Renal cortex interstitium (tissue), 15 donors: ENCODE data around the gene CASKIN1. TPM values are rescaled to one million over a fixed set of nuclear protein-coding genes. Genes with fewer than 3 reads are reported as not detected.
"Not testable (repeated sequence)": the region's sequence is repeated elsewhere in the genome, so short reads cannot be mapped to it uniquely, and the experiment has no call there.

Experiments used
- DNase-seq, 11 donors: peaks; one replicate each; pipeline ENCODE4 v3.0.0-alpha.2; 2013; ENCODE audit warnings: low read depth in 9 of 11, low spot score in 4 of 11; ENCODE audit errors: extremely low read depth in 1 of 11
- long read RNA-seq, 16 experiments: transcript quantifications; one replicate each; lab custom pipeline, GENCODE V29; 2026
- polyA plus RNA-seq, 3 donors: library from polyadenylated mRNA; unstranded; fragments of 120-200 nt; gene quantifications; one replicate each; pipeline ENCODE4 v1.2.1, GENCODE V29; 2013; ENCODE audit not compliant: insufficient read length in 3 of 3

Gene CASKIN1
- 1 to 10 TPM in 2 of 3 donors, under 1 TPM in 1; 1.00 to 2.4 (median 1.9) TPM for polyA plus RNA-seq
- long read RNA-seq, donor 1 = 0 reads
- long read RNA-seq, donor 2 = 0 reads
- long read RNA-seq, donor 3, partial matches to known transcripts = 6 of 17 reads
- long read RNA-seq, donor 3, other reads (novel, unspliced or antisense) = 11 of 17 reads
- long read RNA-seq, donor 4 = 0 reads
- long read RNA-seq, donor 5 = 0 reads
- long read RNA-seq, donor 6 = 0 reads
- long read RNA-seq, donor 7, partial matches to known transcripts = 29 of 29 reads
- long read RNA-seq, donor 7, other reads (novel, unspliced or antisense) = 0 of 29 reads
- long read RNA-seq, donor 8 = 0 reads
- long read RNA-seq, donor 9 = 0 reads
- long read RNA-seq, donor 10 = 0 reads
- long read RNA-seq, donor 11 = 0 reads
- long read RNA-seq, donor 12 = 0 reads
- long read RNA-seq, donor 13 = 0 reads
- long read RNA-seq, donor 14 = 0 reads
- long read RNA-seq, donor 15 = 0 reads
- long read RNA-seq, donor 16, full-length matches to known transcripts = 1 of 197 reads
- long read RNA-seq, donor 16, partial matches to known transcripts = 129 of 197 reads
- long read RNA-seq, donor 16, other reads (novel, unspliced or antisense) = 67 of 197 reads

- no peak for DNase-seq
These were observed at the start of gene CASKIN1 for GRCh38 chr16:2196162-2196980. TSS of gene CASKIN1 (minus strand) at chr16:2196605. CDS start at chr16:2196432, 173 bp downstream.

GRCh38 chr16:2244926-2245795 is 48.8 kb upstream of the CASKIN1 start:
- DNase-seq = no peak

GRCh38 chr16:2244301-2244700 is 47.9 kb upstream of the CASKIN1 start:
- no peak for DNase-seq

DNA sequence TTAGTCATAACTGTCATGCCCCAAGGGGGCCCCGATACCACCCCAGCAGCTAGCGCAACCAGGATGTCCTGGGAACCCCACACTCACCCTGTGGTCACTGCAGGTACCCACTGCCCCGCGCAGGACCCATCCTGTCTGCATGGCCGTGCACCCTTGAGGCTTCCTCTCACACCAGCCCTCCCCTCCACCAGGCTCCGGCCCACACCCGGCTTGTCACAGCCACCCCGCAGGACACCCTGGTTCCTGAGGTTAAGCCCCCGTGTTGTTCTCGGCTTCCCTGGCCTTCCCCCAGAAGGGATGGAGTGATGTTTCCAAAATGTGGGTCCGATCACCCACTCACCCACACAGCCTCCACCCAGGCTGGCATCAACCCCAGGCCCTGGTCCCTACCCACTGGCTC is 47.4 kb upstream of the CASKIN1 start:
- DNase-seq = no peak

DNA sequence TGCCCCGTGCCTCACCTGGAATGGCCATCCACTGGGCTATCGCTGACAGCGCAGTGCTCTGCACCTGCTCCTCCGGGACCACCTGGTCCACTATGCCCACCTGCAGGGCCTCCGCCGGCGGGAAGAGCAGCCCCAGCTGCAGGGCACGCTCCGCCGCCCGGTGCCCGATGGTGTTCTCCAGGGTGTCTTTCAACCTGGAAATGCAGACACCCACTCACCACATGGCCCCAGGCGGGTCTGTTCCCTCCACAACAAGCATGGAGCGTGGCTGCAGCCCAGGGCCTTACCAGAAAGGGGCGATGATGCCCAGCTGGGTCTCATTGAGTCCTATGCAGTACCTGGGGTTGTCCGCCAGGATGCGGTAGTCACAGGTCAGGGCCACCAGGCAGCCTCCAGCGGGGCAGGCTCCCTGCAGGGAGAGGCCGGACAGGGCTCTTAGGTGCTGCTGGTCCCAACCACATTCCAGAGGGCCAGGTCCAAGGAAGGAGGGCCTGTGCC is 46.7 kb upstream of the CASKIN1 start:
- DNase-seq = no peak

DNA sequence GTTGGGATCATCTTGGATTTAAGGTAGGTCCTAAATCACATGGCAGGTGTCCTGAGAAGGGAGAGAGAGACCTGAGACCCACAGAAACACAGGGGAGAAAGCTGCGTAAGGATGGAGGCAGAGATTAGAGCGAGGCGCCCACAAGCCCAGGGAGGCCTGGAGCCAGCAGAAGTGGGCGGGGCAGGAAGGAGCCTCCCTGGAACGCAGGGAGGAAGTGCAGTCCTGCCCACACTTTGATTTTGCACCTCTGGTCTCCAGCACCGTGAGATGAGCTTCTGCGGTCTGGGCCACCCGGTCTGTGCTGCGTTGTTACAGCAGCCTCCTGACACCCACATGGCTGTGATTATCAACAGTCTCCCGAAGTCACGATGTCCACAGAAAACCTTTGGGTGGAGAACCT is 46.2 kb upstream of the CASKIN1 start:
- DNase-seq = no peak

- not testable (repeated sequence) for DNase-seq
These were observed 43.9 kb upstream of the CASKIN1 start for GRCh38 chr16:2240331-2240730.

- DNase-seq = no peak
These were observed 42.7 kb upstream of the CASKIN1 start for GRCh38 chr16:2238838-2239675.

DNA sequence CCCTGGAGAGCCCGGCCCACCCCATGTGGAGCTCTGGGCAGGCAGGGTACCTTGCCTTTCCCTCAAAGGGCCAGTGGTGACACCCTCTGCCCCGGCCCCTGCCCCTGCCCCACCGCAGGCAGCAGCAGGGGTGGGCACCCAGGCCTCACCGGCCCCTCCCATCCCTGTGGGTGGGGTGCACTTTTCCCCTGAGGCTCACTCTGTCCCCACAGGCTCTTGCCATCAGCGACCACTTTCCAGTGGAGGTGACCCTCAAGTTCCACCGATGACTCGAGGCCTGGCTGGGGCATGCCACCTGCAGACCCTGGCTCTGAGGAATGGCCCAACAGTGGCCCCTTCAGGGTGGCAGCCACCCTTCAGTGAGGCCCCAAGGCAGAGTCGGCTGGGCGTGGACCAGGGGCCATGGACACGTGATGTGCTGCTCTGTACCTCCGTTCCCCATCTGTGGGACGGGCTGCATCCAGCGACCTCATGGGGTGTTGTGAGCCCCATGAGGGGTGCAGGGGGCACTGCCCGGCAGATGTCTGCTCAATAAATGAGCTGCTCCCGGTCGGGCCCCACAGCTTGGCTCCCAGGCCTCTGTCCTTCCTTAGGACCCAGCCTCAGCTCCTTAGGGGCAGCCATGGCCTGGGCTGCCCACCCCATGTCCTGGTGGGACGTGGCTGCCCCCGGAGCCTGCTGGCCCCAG is 41.9 kb upstream of the CASKIN1 start:
- DNase-seq = no peak

- no peak for DNase-seq
These were observed 41.2 kb upstream of the CASKIN1 start for GRCh38 chr16:2237493-2238149.

- no peak for DNase-seq
These were observed 40.7 kb upstream of the CASKIN1 start for GRCh38 chr16:2237102-2237482.

- DNase-seq = no peak
These were observed 40.1 kb upstream of the CASKIN1 start, which contains the start of gene DNASE1L2 for GRCh38 chr16:2236337-2237101. TSS of gene DNASE1L2 (plus strand) at chr16:2236444. CDS start at chr16:2236817, 373 bp downstream.

DNA sequence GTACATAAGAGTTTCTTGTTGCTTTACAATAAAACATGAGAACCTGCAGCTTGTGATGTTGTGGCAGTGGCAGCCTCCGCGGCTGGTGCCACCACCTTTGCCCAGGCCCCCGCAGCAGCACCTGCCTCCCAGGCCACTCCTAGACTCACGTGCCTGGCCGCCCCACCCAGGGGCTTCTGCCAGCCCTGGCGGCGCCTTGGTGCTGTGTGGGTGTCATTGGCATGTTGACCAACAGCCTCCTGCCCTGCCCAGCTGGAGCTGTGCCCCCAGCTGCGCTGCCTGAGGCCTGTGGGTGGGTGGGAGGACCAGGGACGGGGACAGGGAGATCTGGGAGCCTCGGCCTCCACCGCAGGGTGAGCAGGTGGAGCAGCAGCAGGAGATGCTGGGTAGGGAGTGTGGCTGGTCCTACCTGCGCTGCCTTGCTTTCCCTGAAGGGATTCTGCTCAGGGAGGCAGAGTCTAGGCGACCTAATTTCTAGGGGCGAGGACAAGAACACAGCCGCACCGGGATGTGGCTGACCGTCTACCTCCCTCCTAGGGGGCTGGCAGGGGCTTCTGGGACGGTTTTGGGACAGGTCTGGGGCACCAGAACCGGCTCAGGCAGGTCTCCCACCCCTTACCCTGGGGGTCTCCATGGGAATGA is 39.4 kb upstream of the CASKIN1 start:
- no peak for DNase-seq

DNA sequence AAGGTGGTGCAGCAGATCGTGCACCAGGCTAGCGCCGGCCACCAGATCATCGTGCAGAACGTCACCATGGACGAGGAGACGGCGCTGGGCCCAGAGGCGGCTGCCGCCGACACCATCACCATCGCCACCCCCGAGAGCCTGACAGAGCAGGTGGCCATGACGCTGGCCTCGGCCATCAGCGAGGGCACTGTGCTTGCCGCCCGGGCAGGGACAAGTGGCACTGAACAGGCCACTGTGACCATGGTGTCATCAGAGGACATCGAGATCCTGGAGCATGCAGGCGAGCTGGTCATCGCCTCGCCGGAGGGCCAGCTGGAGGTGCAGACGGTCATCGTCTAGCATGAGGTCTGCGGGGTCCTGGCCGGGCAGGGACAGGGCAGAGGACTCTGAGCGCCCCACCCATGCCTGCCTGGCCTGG is 38.8 kb upstream of the CASKIN1 start:
- no peak for DNase-seq

DNA sequence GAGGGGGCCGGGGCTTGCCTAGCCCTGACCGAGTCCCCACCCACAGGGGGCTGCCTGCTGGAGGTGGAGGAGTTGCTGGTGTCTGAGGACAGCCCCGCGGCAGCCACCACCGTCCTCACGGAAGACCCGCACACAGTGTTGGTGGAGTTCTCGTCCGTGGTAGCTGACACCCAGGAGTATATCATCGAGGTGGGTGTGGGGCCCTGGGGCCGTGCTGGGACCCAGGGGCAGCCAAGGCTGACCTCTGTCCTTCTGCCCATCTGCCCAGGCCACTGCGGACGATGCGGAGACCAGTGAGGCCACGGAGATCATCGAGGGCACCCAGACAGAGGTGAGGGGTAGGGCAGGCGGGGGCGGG is 38.4 kb upstream of the CASKIN1 start:
- no peak for DNase-seq
